Urinary bladder (tissue), 4 donors: ENCODE measurements around the gene PIEZO1. TPM values are rescaled to one million over a fixed set of nuclear protein-coding genes. Genes with fewer than 3 reads are reported as not detected.
"Not testable (repeated sequence)": the region's sequence is repeated elsewhere in the genome, so short reads cannot be mapped to it uniquely, and the experiment has no call there.

Source experiments
- DNase-seq: peaks from one replicate; pipeline ENCODE4 v3.0.0-alpha.2; 2015; ENCODE audit errors: extremely low spot score
- H3K27ac ChIP-seq: one replicate; pipeline ENCODE4 v1.5.1; 2013; ENCODE audit warnings: low read depth, mild to moderate bottlenecking, moderate library complexity
- H3K36me3 ChIP-seq: one replicate; pipeline ENCODE4 v1.6.1; 2013; ENCODE audit warnings: mild to moderate bottlenecking, moderate library complexity; ENCODE audit not compliant: insufficient read depth
- H3K4me1 ChIP-seq: one replicate; pipeline ENCODE4 v1.6.1; 2013; ENCODE audit warnings: mild to moderate bottlenecking, moderate library complexity; ENCODE audit not compliant: insufficient read depth
- H3K4me3 ChIP-seq: one replicate; pipeline ENCODE4 v1.5.1; 2013; ENCODE audit warnings: low read depth, low read length
- WGBS: extraction: QIAGEN DNeasy Blood & Tissue Kit; methylation state at CpG from one replicate; pipeline ENCODE4 v1.1.7; 2013; 5-methylcytosine and 5-hydroxymethylcytosine counted together
- polyA plus RNA-seq: library from polyadenylated mRNA; stranded (reverse); fragments of 200-250 nt; gene quantifications from one replicate; pipeline ENCODE4 v1.2.3, GENCODE V29; 2013
- total RNA-seq: library from RNA; depleted of rRNA; stranded (reverse); fragments of >200 nt; gene quantifications from one replicate; pipeline ENCODE4 v1.2.3, GENCODE V29; 2014
- donor health status: healthy with polysubstance abuse.
- donor health status: healthy.

The PIEZO1 gene
- total and polyA plus RNA-seq, 2 donors: 62.0 to 205 TPM

- not testable (repeated sequence) for H3K4me3 ChIP-seq, H3K4me1 ChIP-seq, H3K36me3 ChIP-seq, H3K27ac ChIP-seq, DNase-seq
- 98% methylated on average over 28 of the region's 31 CpGs for WGBS
Measured at GRCh38 chr16:88823646-88824045, 38.6 kb upstream of the PIEZO1 start.

- Histone ChIP-seq H3K27ac (no peak overlapping the region), H3K4me3 (no peak overlapping the region), H3K4me1 (no peaks in the 10 kb centered on the region), H3K36me3 (no peaks in the 10 kb centered on the region)
- 94% methylated on average over 24 of the region's 24 CpGs for WGBS
- no peak for DNase-seq
Measured at GRCh38 chr16:88822281-88823040, 37.4 kb upstream of the PIEZO1 start.

- H3K4me1 ChIP-seq: no peaks in the 10 kb centered on the region
- H3K36me3 ChIP-seq: no peaks in the 10 kb centered on the region
- DNase-seq: no peak
- no peak overlapping the region for H3K4me3 ChIP-seq
- WGBS: 82% methylated on average over 22 of the region's 22 CpGs
- no peak overlapping the region for H3K27ac ChIP-seq
Measured at GRCh38 chr16:88821168-88821850, 36.3 kb upstream of the PIEZO1 start.

GRCh38 chr16:88820385-88821025 is 35.5 kb upstream of the PIEZO1 start:
- no peaks in the 10 kb centered on the region for H3K36me3 ChIP-seq
- H3K4me1 ChIP-seq: no peaks in the 10 kb centered on the region
- WGBS: 78% methylated on average over 20 of the region's 20 CpGs
- H3K4me3 ChIP-seq: no peak overlapping the region
- no peak for DNase-seq
- no peak overlapping the region for H3K27ac ChIP-seq

GRCh38 chr16:88819126-88819525 is 34.1 kb upstream of the PIEZO1 start:
- H3K36me3 ChIP-seq: no peaks in the 10 kb centered on the region
- DNase-seq: no peak
- 81% methylated on average over 16 of the region's 16 CpGs for WGBS
- no peak overlapping the region for H3K4me3 ChIP-seq
- H3K4me1 ChIP-seq: no peaks in the 10 kb centered on the region
- no peak overlapping the region for H3K27ac ChIP-seq

GRCh38 chr16:88818575-88818874 is 33.5 kb upstream of the PIEZO1 start:
- WGBS: 64% methylated on average over 18 of the region's 18 CpGs
- Histone ChIP-seq H3K4me3 (no peak overlapping the region), H3K27ac (no peak overlapping the region), H3K4me1 (no peaks in the 10 kb centered on the region), H3K36me3 (no peaks in the 10 kb centered on the region)
- no peak for DNase-seq

- H3K27ac ChIP-seq: no peak overlapping the region
- 78% methylated on average over 40 of the region's 40 CpGs for WGBS
- DNase-seq: no peak
Measured at GRCh38 chr16:88817785-88818574, 33.0 kb upstream of the PIEZO1 start.

GRCh38 chr16:88816736-88817535 is 31.9 kb upstream of the PIEZO1 start:
- WGBS: 83% methylated on average over 41 of the region's 41 CpGs
- Histone ChIP-seq H3K27ac (no peak overlapping the region), H3K4me3 (no peak overlapping the region), H3K4me1 (no peaks in the 10 kb centered on the region), H3K36me3 (no peaks in the 10 kb centered on the region)
- DNase-seq: no peak

More at GRCh38 chr16:88817785-88818574, 33.0 kb upstream of the PIEZO1 start:
- Histone ChIP-seq H3K4me1 (no peaks in the 10 kb centered on the region), H3K4me3 (no peak overlapping the region), H3K36me3 (no peaks in the 10 kb centered on the region)

GRCh38 chr16:88815901-88816589 is 31.0 kb upstream of the PIEZO1 start:
- Histone ChIP-seq H3K27ac (no peak overlapping the region), H3K4me1 (no peaks in the 10 kb centered on the region), H3K4me3 (no peak overlapping the region), H3K36me3 (no peaks in the 10 kb centered on the region)
- DNase-seq: no peak
- 54% methylated on average over 19 of the region's 19 CpGs for WGBS

GRCh38 chr16:88815227-88815626 is 30.2 kb upstream of the PIEZO1 start:
- no peaks in the 10 kb centered on the region for H3K36me3 ChIP-seq
- H3K4me1 ChIP-seq: no peaks in the 10 kb centered on the region
- 81% methylated on average over 10 of the region's 10 CpGs for WGBS
- H3K27ac ChIP-seq: no peak overlapping the region
- H3K4me3 ChIP-seq: no peak overlapping the region
- DNase-seq: no peak

GRCh38 chr16:88814144-88814502 is 29.1 kb upstream of the PIEZO1 start:
- no peaks in the 10 kb centered on the region for H3K4me1 ChIP-seq
- WGBS: 84% methylated on average over 13 of the region's 13 CpGs
- no peak for DNase-seq
- H3K36me3 ChIP-seq: no peaks in the 10 kb centered on the region
- H3K27ac ChIP-seq: no peak overlapping the region
- H3K4me3 ChIP-seq: no peak overlapping the region

- peaks cover 2% of the 10 kb centered on the region for H3K36me3 ChIP-seq
- H3K4me3 ChIP-seq: no peak overlapping the region
- WGBS: 60% methylated on average over 26 of the region's 26 CpGs
- no peaks in the 10 kb centered on the region for H3K4me1 ChIP-seq
- no peak overlapping the region for H3K27ac ChIP-seq
- DNase-seq: no peak
Measured at GRCh38 chr16:88813269-88814143, 28.5 kb upstream of the PIEZO1 start.
